Stimulated activated effector memory CD8-positive, alpha-beta T cell treated with anti-CD3 and anti-CD28 coated beads, Interleukin-12 subunit alpha, Interleukin-12 subunit beta, amount 100 ng/mL, for 72 hours (primary cell): ENCODE results near the gene TENM4.

Experiments
- ATAC-seq: fragments of 150-1000 bp; cut with Tn5 transposase; 2 replicates; pipeline ENCODE4 v1.10.0; 2021
- DNase-seq, 2 donors: peaks; one replicate each; pipeline ENCODE4 v3.0.0; 2021 to 2022; ENCODE audit warnings: low spot score in 2 of 2
- H3K27ac Mint-ChIP-seq: one replicate; pipeline ENCODE4 v1.8.0; 2022; ENCODE audit warnings: mild to moderate bottlenecking, mixed read lengths
- H3K36me3 Mint-ChIP-seq: one replicate; pipeline ENCODE4 v1.8.0; 2022; ENCODE audit warnings: mild to moderate bottlenecking, mixed read lengths
- H3K4me1 Mint-ChIP-seq: one replicate; pipeline ENCODE4 v1.8.0; 2022; ENCODE audit warnings: mixed read lengths
- H3K4me3 Mint-ChIP-seq: one replicate; pipeline ENCODE4 v1.8.0; 2022; ENCODE audit warnings: mild to moderate bottlenecking, mixed read lengths
- H3K9me3 Mint-ChIP-seq: one replicate; pipeline ENCODE4 v1.8.0; 2022; ENCODE audit warnings: mixed read lengths

The TENM4 gene

GRCh38 chr11:79259800-79260199 lies 181.0 kb downstream of the TENM4 start:
- Mint-ChIP-seq H3K4me1 (no peaks in the 10 kb centered on the region), H3K27ac (no peak overlapping the region), H3K36me3 (no peaks in the 10 kb centered on the region), H3K4me3 (no peak overlapping the region), H3K9me3 (no peaks in the 10 kb centered on the region)
- ATAC-seq, result no peak
- DNase-seq, result no peak

GRCh38 chr11:79258576-79258975 lies 182.3 kb downstream of the TENM4 start:
- no peak overlapping the region for H3K27ac Mint-ChIP-seq
- no peaks in the 10 kb centered on the region for H3K36me3 Mint-ChIP-seq
- H3K4me1 Mint-ChIP-seq, result no peaks in the 10 kb centered on the region
- H3K9me3 Mint-ChIP-seq, result peaks cover 2% of the 10 kb centered on the region
- DNase-seq (no peak), ATAC-seq (no peak)
- no peak overlapping the region for H3K4me3 Mint-ChIP-seq

GRCh38 chr11:79255965-79256364 lies 184.9 kb downstream of the TENM4 start:
- ATAC-seq (no peak), DNase-seq (no peak)
- H3K27ac Mint-ChIP-seq, result no peak overlapping the region
- no peak overlapping the region for H3K4me3 Mint-ChIP-seq
- H3K4me1 Mint-ChIP-seq, result no peaks in the 10 kb centered on the region
- H3K36me3 Mint-ChIP-seq, result no peaks in the 10 kb centered on the region
- peaks cover 5% of the 10 kb centered on the region for H3K9me3 Mint-ChIP-seq

DNA sequence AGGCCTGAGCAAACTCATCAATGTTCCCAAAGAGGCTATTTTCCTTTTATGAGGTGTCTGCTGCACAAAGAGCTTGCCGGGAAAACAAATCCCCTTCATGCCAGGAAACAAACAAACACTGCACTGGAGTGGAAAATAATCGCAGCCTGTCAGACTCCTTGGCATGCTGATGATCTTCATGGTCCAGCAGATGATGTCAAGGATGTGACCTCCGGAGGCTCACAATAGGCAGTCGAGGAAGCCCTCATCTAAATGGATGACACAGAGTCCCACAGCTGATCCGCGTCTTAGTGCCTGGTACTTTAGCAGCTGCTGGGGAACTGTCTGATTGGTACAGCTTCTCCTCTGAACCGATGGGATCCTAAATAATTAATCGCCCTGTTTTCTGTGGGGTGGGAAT lies 187.6 kb downstream of the TENM4 start:
- Mint-ChIP-seq H3K4me1 (no peaks in the 10 kb centered on the region), H3K27ac (no peak overlapping the region)

DNA sequence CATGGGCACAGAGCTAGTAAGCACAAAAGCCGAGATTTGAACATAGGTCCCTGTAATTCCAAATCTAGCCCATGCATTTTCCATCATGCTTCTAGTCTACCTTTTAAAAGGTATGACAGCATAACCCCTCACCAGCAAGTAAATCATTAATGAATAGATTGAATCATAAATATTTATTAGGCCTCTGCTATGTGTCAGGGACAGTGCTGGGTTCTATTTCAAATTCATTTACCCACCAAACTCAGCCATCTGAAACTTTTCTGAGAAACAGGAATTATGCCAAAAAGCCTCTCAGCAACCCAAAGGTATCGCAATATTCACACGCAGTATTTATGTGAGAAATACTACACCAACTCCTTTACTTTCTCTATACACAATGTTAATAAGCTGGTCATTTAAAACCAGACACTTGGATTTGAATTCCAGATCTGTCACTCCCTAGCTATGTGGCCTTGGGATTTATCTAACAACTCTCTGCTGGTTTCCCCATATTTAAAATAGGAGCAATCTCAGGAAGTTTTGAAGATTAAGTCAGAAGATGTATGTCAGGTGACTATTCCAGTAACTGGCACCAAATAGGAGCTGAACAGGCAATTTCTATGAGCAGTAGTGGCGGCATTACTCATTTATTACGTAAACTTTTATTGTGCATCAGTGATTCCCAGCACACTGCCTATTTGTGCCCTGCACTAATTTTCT lies 191.4 kb downstream of the TENM4 start:
- Mint-ChIP-seq H3K9me3 (peaks cover 3% of the 10 kb centered on the region), H3K4me1 (no peaks in the 10 kb centered on the region), H3K4me3 (no peak overlapping the region), H3K36me3 (no peaks in the 10 kb centered on the region), H3K27ac (no peak overlapping the region)
- no peak for ATAC-seq
- DNase-seq, result no peak

More for the DNA sequence above, 187.6 kb downstream of the TENM4 start:
- no peak for DNase-seq
- Mint-ChIP-seq H3K36me3 (no peaks in the 10 kb centered on the region), H3K9me3 (peaks cover 5% of the 10 kb centered on the region), H3K4me3 (no peak overlapping the region)
- no peak for ATAC-seq

- Mint-ChIP-seq H3K4me1 (no peaks in the 10 kb centered on the region), H3K36me3 (no peaks in the 10 kb centered on the region), H3K4me3 (no peak overlapping the region), H3K27ac (no peak overlapping the region), H3K9me3 (no peaks in the 10 kb centered on the region)
- DNase-seq (no peak), ATAC-seq (no peak)
Observed at GRCh38 chr11:79244798-79245197, 196.0 kb downstream of the TENM4 start.

DNA sequence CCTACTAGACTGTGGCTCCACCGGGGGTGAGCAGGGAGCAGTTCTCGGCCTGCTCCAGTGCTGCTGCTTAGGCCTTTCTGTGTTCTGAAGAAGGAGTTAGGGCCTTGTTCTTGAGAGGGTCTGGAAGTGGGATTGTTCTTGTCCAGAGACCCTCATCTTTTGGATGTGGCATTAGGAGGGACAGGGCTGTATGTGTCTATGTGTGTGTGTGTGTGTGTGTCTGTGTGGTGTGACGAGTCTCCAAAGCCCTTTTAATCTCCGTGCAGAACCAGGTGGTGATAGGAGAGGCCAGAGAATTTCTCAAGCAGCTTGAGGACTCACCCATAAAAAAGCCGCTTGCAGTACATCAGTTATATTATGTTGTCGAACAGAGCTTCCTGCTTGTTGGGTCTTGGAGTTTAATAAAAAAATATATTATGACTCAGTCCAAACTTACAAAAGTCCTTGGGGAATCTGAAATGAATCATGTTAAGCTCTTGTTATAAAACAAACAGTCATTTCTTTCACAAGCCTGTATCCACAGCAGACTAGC lies 196.5 kb downstream of the TENM4 start:
- Mint-ChIP-seq H3K4me1 (no peaks in the 10 kb centered on the region), H3K4me3 (no peak overlapping the region), H3K36me3 (no peaks in the 10 kb centered on the region), H3K27ac (no peak overlapping the region), H3K9me3 (no peaks in the 10 kb centered on the region)
- ATAC-seq (no peak), DNase-seq (no peak)

GRCh38 chr11:79243422-79244210 lies 197.2 kb downstream of the TENM4 start:
- Mint-ChIP-seq H3K4me3 (no peak overlapping the region), H3K9me3 (no peaks in the 10 kb centered on the region), H3K27ac (no peak overlapping the region), H3K36me3 (no peaks in the 10 kb centered on the region), H3K4me1 (no peaks in the 10 kb centered on the region)
- ATAC-seq, result no peak
- DNase-seq, result no peak

DNA sequence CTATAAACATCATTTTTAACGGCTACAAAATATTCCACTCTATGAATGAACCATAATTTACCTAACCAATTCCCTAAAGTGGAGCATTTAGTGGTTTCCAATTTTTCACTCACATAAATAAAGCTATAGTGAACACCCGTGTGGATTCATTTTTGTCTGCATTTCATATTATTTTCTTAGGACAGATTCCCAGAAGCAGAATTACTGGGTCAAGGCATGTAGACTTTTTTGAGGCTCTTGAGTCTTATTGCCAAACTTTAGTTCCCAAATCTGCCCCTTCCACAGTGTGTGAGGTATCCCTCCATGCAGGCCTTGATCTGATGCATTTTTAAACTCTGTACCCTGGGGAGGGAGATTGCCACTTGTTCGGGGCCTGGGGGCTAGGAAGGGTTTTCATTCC lies 198.2 kb downstream of the TENM4 start:
- no peak overlapping the region for H3K4me3 Mint-ChIP-seq
- H3K36me3 Mint-ChIP-seq, result no peaks in the 10 kb centered on the region
- H3K4me1 Mint-ChIP-seq, result no peaks in the 10 kb centered on the region
- H3K9me3 Mint-ChIP-seq, result no peaks in the 10 kb centered on the region
- ATAC-seq, result no peak
- no peak for DNase-seq
- no peak overlapping the region for H3K27ac Mint-ChIP-seq

- H3K27ac Mint-ChIP-seq, result no peak overlapping the region
- H3K36me3 Mint-ChIP-seq, result no peaks in the 10 kb centered on the region
- no peaks in the 10 kb centered on the region for H3K9me3 Mint-ChIP-seq
- DNase-seq (no peak), ATAC-seq (no peak)
- no peaks in the 10 kb centered on the region for H3K4me1 Mint-ChIP-seq
- H3K4me3 Mint-ChIP-seq, result no peak overlapping the region
Observed at GRCh38 chr11:79241852-79242241, 199.0 kb downstream of the TENM4 start.

GRCh38 chr11:79241205-79241851 lies 199.5 kb downstream of the TENM4 start:
- ATAC-seq, result no peak

DNA sequence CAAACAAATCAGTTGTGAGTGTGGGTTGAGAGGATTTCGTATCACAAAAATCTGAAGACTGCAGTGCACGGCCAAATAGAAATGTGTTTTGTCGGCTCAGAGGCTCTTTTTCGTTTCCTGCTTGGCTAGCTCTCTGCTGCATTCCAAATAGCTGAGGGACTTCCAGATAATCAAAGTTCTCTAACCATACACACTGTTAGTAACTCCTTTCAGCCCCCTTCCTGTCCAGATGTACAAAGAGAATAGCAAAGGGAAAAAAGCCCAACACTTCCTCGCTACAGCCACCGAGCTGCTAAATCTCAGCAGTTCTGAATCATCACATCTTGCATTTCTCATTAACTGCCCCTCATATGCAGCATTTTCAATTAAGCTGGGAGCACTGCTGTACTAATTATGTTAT lies 203.1 kb downstream of the TENM4 start:
- H3K4me1 Mint-ChIP-seq, result no peaks in the 10 kb centered on the region
- H3K9me3 Mint-ChIP-seq, result peaks cover 6% of the 10 kb centered on the region
- no peaks in the 10 kb centered on the region for H3K36me3 Mint-ChIP-seq
- ATAC-seq (no peak), DNase-seq (no peak)
- no peak overlapping the region for H3K27ac Mint-ChIP-seq
- no peak overlapping the region for H3K4me3 Mint-ChIP-seq

More at GRCh38 chr11:79241205-79241851, 199.5 kb downstream of the TENM4 start:
- Mint-ChIP-seq H3K9me3 (peaks cover 1% of the 10 kb centered on the region), H3K27ac (no peak overlapping the region), H3K4me1 (no peaks in the 10 kb centered on the region), H3K36me3 (no peaks in the 10 kb centered on the region), H3K4me3 (no peak overlapping the region)
- DNase-seq, result no peak

- DNase-seq (no peak), ATAC-seq (no peak)
- H3K4me1 Mint-ChIP-seq, result no peaks in the 10 kb centered on the region
- no peak overlapping the region for H3K4me3 Mint-ChIP-seq
- H3K27ac Mint-ChIP-seq, result no peak overlapping the region
- peaks cover 6% of the 10 kb centered on the region for H3K9me3 Mint-ChIP-seq
- H3K36me3 Mint-ChIP-seq, result no peaks in the 10 kb centered on the region
Observed at GRCh38 chr11:79237091-79237490, 203.7 kb downstream of the TENM4 start.

- Mint-ChIP-seq H3K4me3 (no peak overlapping the region), H3K4me1 (no peaks in the 10 kb centered on the region), H3K36me3 (no peaks in the 10 kb centered on the region), H3K27ac (no peak overlapping the region), H3K9me3 (peaks cover 6% of the 10 kb centered on the region)
- ATAC-seq, result no peak
- DNase-seq, result no peak
Observed at GRCh38 chr11:79236541-79236971, 204.3 kb downstream of the TENM4 start.

DNA sequence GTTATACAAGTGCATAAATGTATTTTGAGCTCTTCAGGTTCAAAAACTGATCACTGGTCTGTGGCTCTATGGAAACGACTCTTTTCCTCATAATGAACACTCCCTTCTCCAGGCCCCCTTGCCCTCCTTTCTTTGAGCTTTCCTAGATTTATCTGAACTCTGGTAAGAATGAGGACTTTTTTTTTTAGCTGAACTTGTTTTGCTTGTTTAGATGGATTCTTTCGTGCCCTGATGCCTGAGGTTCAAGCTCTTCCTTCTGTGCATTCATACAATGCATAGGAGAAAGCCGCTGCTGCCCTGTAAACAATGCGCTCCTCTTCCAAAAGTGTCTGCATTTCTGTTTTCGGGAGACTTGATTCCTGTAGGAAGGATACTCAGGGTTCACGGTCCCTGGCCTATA lies 205.1 kb downstream of the TENM4 start:
- H3K36me3 Mint-ChIP-seq, result no peaks in the 10 kb centered on the region
- H3K27ac Mint-ChIP-seq, result no peak overlapping the region
- H3K9me3 Mint-ChIP-seq, result peaks cover 6% of the 10 kb centered on the region
- DNase-seq (no peak), ATAC-seq (no peak)
- H3K4me3 Mint-ChIP-seq, result no peak overlapping the region
- no peaks in the 10 kb centered on the region for H3K4me1 Mint-ChIP-seq
